ENCODE data around the gene VRK2.

GRCh38 chr2:58045580-58046334 lies 849 bp upstream of the VRK2 start:
- TF ChIP-seq TAF1 (IDR thresholded peaks at IDR 0.05; ENCODE audit: borderline replicate concordance, insufficient read depth, low read length): no peak
- no peak for TF ChIP-seq POLR2AphosphoS5 (IDR thresholded peaks at IDR 0.05; ENCODE audit: low read depth, low read length)
- TF ChIP-seq SIN3A (IDR thresholded peaks at IDR 0.05; ENCODE audit: borderline replicate concordance, insufficient read depth, low read length): no peak

All from PFSK-1 (cell line).